K562 (cell line): Measurements from ENCODE around the gene SYMPK. TPM values are rescaled to one million over a fixed set of nuclear protein-coding genes. Genes with fewer than 3 reads are reported as not detected.

ENCODE experiments used
- ARID3A ChIP-seq: IDR thresholded peaks from 2 replicates; pipeline ENCODE4 v1.6.1; 2012; ENCODE audit warnings: low read depth, low read length, improper control_type of control experiment, borderline replicate concordance
- CBX2 ChIP-seq: fragments of 200-600 bp; sonication (generic); IDR thresholded peaks from one replicate; pipeline ENCODE4 v1.6.1; 2012; ENCODE audit warnings: mild to moderate bottlenecking, low read length, inconsistent platforms; ENCODE audit not compliant: insufficient read depth, poor library complexity, severe bottlenecking
- CEBPZ ChIP-seq: fragments of 150-350 bp; IDR thresholded peaks from 2 replicates; pipeline ENCODE4 v1.6.1; 2014; ENCODE audit warnings: low read depth, mild to moderate bottlenecking, low read length, borderline replicate concordance
- CREBBP ChIP-seq: IDR thresholded peaks from one replicate; pipeline ENCODE4 v1.6.1; 2012; ENCODE audit warnings: low read depth, mild to moderate bottlenecking, control low read depth, inconsistent platforms, low read length
- KLF6 ChIP-seq: fragments of 250-450 bp; sonication (Bioruptor Pico); IDR thresholded peaks from 2 replicates; pipeline ENCODE4 v1.4.0; 2020; ENCODE audit warnings: mild to moderate bottlenecking, moderate library complexity, borderline replicate concordance
- MED1 ChIP-seq: sonication (generic); formaldehyde crosslinking; IDR thresholded peaks from 2 replicates; pipeline ENCODE4 v1.8.1; 2023; ENCODE audit warnings: missing genetic modification reagents, borderline replicate concordance
- MLX ChIP-seq, 2 experiments: fragments of 450-650 bp in 1 of 2; sonication (generic) in 1 of 2; formaldehyde crosslinking; conservative IDR thresholded peaks; 2 replicates each; pipeline versions ENCODE4 v1.4.0 to v1.8.1; 2020 to 2022; ENCODE audit warnings: mild to moderate bottlenecking in 1 of 2, missing genetic modification reagents in 1 of 2
- NBN ChIP-seq: fragments of 450-650 bp; IDR thresholded peaks from 2 replicates; pipeline ENCODE4 v1.6.1; 2016; ENCODE audit warnings: low read depth, mild to moderate bottlenecking
- NONO ChIP-seq, 2 experiments: fragments of 200-400 bp in 1 of 2; fragments of 450-650 bp in 1 of 2; formaldehyde crosslinking in 1 of 2; IDR thresholded peaks; 2 replicates each; pipeline ENCODE4 v1.6.1; 2017; ENCODE audit warnings: low read depth in 2 of 2, mild to moderate bottlenecking in 2 of 2, moderate library complexity in 2 of 2, low read length in 1 of 2
- SIX5 ChIP-seq, 2 experiments: IDR thresholded peaks; 2 replicates each; pipeline ENCODE4 v1.6.1; 2011; ENCODE audit warnings: low read length in 2 of 2, borderline replicate concordance in 1 of 2, low read depth in 1 of 2, mild to moderate bottlenecking in 1 of 2, moderate library complexity in 1 of 2; ENCODE audit not compliant: insufficient read depth in 1 of 2
- TCF7 ChIP-seq: sonication (generic); IDR thresholded peaks from 2 replicates; pipeline ENCODE4 v1.6.1; 2016; ENCODE audit warnings: antibody characterized with exemption, borderline replicate concordance
- TOE1 ChIP-seq, 2 experiments: fragments of 450-650 bp in 1 of 2; sonication (generic) in 1 of 2; formaldehyde crosslinking in 1 of 2; IDR thresholded peaks; 2 replicates each; pipeline versions ENCODE4 v1.7.1 to v1.8.0; 2016 to 2022; ENCODE audit warnings: borderline replicate concordance in 2 of 2, mild to moderate bottlenecking in 2 of 2, antibody characterized with exemption in 1 of 2, inconsistent platforms in 1 of 2, low read depth in 1 of 2, missing genetic modification reagents in 1 of 2, moderate library complexity in 1 of 2
- ZBTB5 ChIP-seq: fragments of 450-650 bp; IDR thresholded peaks from 2 replicates; pipeline ENCODE4 v1.6.1; 2017; ENCODE audit warnings: antibody characterized with exemption
- ZC3H8 ChIP-seq: fragments of 450-650 bp; IDR thresholded peaks from 2 replicates; pipeline ENCODE4 v1.6.1; 2017
- ZNF280B ChIP-seq: fragments of 250-450 bp; sonication (Bioruptor Pico); IDR thresholded peaks from 2 replicates; pipeline ENCODE4 v1.5.1; 2021; ENCODE audit warnings: mild to moderate bottlenecking
- ZNF311 ChIP-seq: fragments of 250-450 bp; sonication (Bioruptor Pico); IDR thresholded peaks from 2 replicates; pipeline ENCODE4 v1.4.0; 2020; ENCODE audit warnings: mild to moderate bottlenecking, moderate library complexity
- polyA plus RNA-seq, 8 experiments: library from polyadenylated mRNA; depleted of rRNA in 4 of 8; stranded (reverse) in 5 of 8; unstranded in 3 of 8; fragments of >200 nt; fragmentation: Nextera tagmentation in 2 of 8; fragmentation: Illumina TruSeq in 1 of 8; extraction: Ambion mirVana in 2 of 8; extraction: Trizol in 1 of 8; gene quantifications; 2 replicates each; pipeline versions ENCODE4 v1.2.1 to v1.2.3, GENCODE V29; 2011 to 2014; ENCODE audit warnings: inconsistent platforms in 1 of 8, missing spikeins in 1 of 8
- total RNA-seq, 7 experiments: library from RNA; depleted of rRNA in 6 of 7; stranded (reverse); fragments of >200 nt in 6 of 7; fragmentation: Illumina TruSeq in 2 of 7; extraction: Trizol in 2 of 7; gene quantifications; 2 replicates each; pipeline versions ENCODE4 v1.2.1 to v1.2.3, GENCODE V29; 2011 to 2021; ENCODE audit warnings: low replicate concordance in 1 of 7

Gene SYMPK
- total and polyA plus RNA-seq, 9 of the 15 experiments (the other 6 are each of a cell fraction or from before 2014, with no cell fraction given): 0.73 to 95.5 (median 58.4) TPM

GRCh38 chr19:45769821-45770191 is 93.1 kb downstream of the SYMPK start (continued):
- TF ChIP-seq ZNF280B (CRISPR knock-in tag): 0 out of 2 replicates have a peak, but pooled peaks have one; percentile 52
- TF ChIP-seq KLF6: no peak
- no peak for TF ChIP-seq ZNF311
- no peak for TF ChIP-seq CBX2
- TF ChIP-seq TCF7: no peak
- no peak; the same call in 1 of the 2 replicates for TF ChIP-seq TOE1 (IDR thresholded peaks at IDR 0.05; ENCODE audit: borderline replicate concordance)
- TF ChIP-seq TOE1 (CRISPR knock-in tag; IDR thresholded peaks at IDR 0.05; ENCODE audit: borderline replicate concordance, low read depth): no peak
- TF ChIP-seq CEBPZ: no peak
- no peak for TF ChIP-seq NONO (IDR thresholded peaks at IDR 0.05; ENCODE audit: low read depth in 2 of 2, low read length in 1 of 2)
- TF ChIP-seq ZBTB5: no peak
- no peak for TF ChIP-seq MED1
- TF ChIP-seq CREBBP: no peak
- no peak for TF ChIP-seq ARID3A
- no peak for TF ChIP-seq ZC3H8
- no peak for TF ChIP-seq MLX (CRISPR knock-in tag; conservative IDR thresholded peaks at IDR 0.05)
- no peak for TF ChIP-seq SIX5 (IDR thresholded peaks at IDR 0.05; ENCODE audit: borderline replicate concordance in 1 of 2, insufficient read depth in 1 of 2, low read depth in 1 of 2, low read length in 2 of 2)
- TF ChIP-seq NBN: no peak
